AG04450 (cell line): Measurements from ENCODE around the gene FAM110C. TPM values are rescaled to one million over a fixed set of nuclear protein-coding genes. Genes with fewer than 3 reads are reported as not detected.
"Not testable (repeated sequence)": the region's sequence is repeated elsewhere in the genome, so short reads cannot be mapped to it uniquely, and the experiment has no call there.

Source experiments
- CTCF ChIA-PET: fragments of 300-600, 350-600 bp; formaldehyde crosslinking; extraction: SDS; loops from one replicate; lab custom pipeline; 2022; ENCODE audit warnings: antibody characterized with exemption, inconsistent platforms; lab: Charles Lee
- POLR2A ChIA-PET: fragments of 350-600 bp; formaldehyde crosslinking; extraction: SDS; loops from one replicate; lab custom pipeline; 2021; ENCODE audit warnings: antibody characterized with exemption, inconsistent platforms; lab: Yijun Ruan, JAX
- DNase-seq: peaks from one replicate; pipeline ENCODE4 v3.0.0-alpha.2; 2011; ENCODE audit warnings: low read depth, low spot score
- H3K27ac ChIP-seq: one replicate; pipeline ENCODE4 v1.5.1; 2012; ENCODE audit warnings: low read depth, low read length, control low read depth
- H3K27me3 ChIP-seq: one replicate; pipeline ENCODE4 v1.6.0; 2012; ENCODE audit warnings: low read length; ENCODE audit not compliant: control insufficient read depth, insufficient read depth
- H3K4me3 ChIP-seq: 2 replicates; pipeline ENCODE4 v1.5.1; 2011; ENCODE audit warnings: mild to moderate bottlenecking, low read depth, low read length, control low read depth
- H3K9me3 ChIP-seq: 2 replicates; pipeline ENCODE4 v1.5.1; 2012; ENCODE audit warnings: low read length; ENCODE audit not compliant: control insufficient read depth, insufficient read depth
- CTCF ChIP-seq: IDR thresholded peaks from 2 replicates; pipeline ENCODE4 v1.5.1; 2011; ENCODE audit warnings: low read depth, low read length, control low read depth, inconsistent platforms
- polyA plus RNA-seq: library from polyadenylated mRNA; depleted of rRNA; stranded (reverse); fragments of >200 nt; gene quantifications from 2 replicates; pipeline ENCODE4 v1.2.3, GENCODE V29; 2011

FAM110C gene
- polyA plus RNA-seq, 1 experiment: not detected

- peaks cover 4% of the 10 kb centered on the region for H3K9me3 ChIP-seq
- POLR2A ChIA-PET: no interaction called here
- CTCF ChIA-PET: no interaction called here
- TF ChIP-seq CTCF: no peak
- no peak overlapping the region for H3K4me3 ChIP-seq
- no peak overlapping the region for H3K27ac ChIP-seq
- H3K27me3 ChIP-seq: no peaks in the 10 kb centered on the region
- DNase-seq: no peak
Observed at GRCh38 chr2:32068-32467, 14.2 kb downstream of the FAM110C start.

- POLR2A ChIA-PET: no interaction called here
- no peak overlapping the region for H3K4me3 ChIP-seq
- no peaks in the 10 kb centered on the region for H3K27me3 ChIP-seq
- CTCF ChIA-PET: no interaction called here
- DNase-seq: no peak
- no peak overlapping the region for H3K27ac ChIP-seq
- peaks cover 4% of the 10 kb centered on the region; the same call in 1 of the 2 replicates for H3K9me3 ChIP-seq
- no peak for TF ChIP-seq CTCF
Observed at GRCh38 chr2:29253-29652, 17.1 kb downstream of the FAM110C start.

- ChIA-PET POLR2A (no interaction called here), CTCF (no interaction called here)
- no peak for DNase-seq
- H3K4me3 ChIP-seq: no peak overlapping the region
- H3K27ac ChIP-seq: no peak overlapping the region
- peaks cover 4% of the 10 kb centered on the region; the same call in 1 of the 2 replicates for H3K9me3 ChIP-seq
- H3K27me3 ChIP-seq: no peaks in the 10 kb centered on the region
- no peak for TF ChIP-seq CTCF
Observed at GRCh38 chr2:28406-28975, 17.8 kb downstream of the FAM110C start.

- Histone ChIP-seq H3K27ac (no peak overlapping the region), H3K27me3 (no peaks in the 10 kb centered on the region), H3K4me3 (no peak overlapping the region), H3K9me3 (peaks cover 4% of the 10 kb centered on the region; the same call in 1 of the 2 replicates)
- TF ChIP-seq CTCF: no peak
- CTCF ChIA-PET: no interaction called here
- DNase-seq: no peak
- POLR2A ChIA-PET: no interaction called here
Observed at GRCh38 chr2:26891-27290, 19.4 kb downstream of the FAM110C start.

- no peak for DNase-seq
- H3K9me3 ChIP-seq: peaks cover 1% of the 10 kb centered on the region; the same call in 1 of the 2 replicates
- no peak for TF ChIP-seq CTCF
- H3K27me3 ChIP-seq: no peaks in the 10 kb centered on the region
- ChIA-PET POLR2A (no interaction called here), CTCF (no interaction called here)
- H3K27ac ChIP-seq: no peak overlapping the region
- H3K4me3 ChIP-seq: no peak overlapping the region
Observed at GRCh38 chr2:25543-25942, 20.8 kb downstream of the FAM110C start.

GRCh38 chr2:24591-24990 is 21.7 kb downstream of the FAM110C start:
- CTCF ChIA-PET, POLR2A ChIA-PET: not testable (repeated sequence)

More at GRCh38 chr2:24591-24990, 21.7 kb downstream of the FAM110C start:
- not testable (repeated sequence) for H3K4me3 ChIP-seq, DNase-seq, H3K27ac ChIP-seq, H3K9me3 ChIP-seq, H3K27me3 ChIP-seq
